IPS-NIHi11 (cell line): ENCODE results near the gene ZSCAN16.

Source experiments
- DNase-seq: peaks from one replicate; pipeline ENCODE4 v3.0.0; 2012; ENCODE audit warnings: mixed read lengths, low spot score

The ZSCAN16 gene

GRCh38 chr6:28134015-28134414, 9.6 kb downstream of the ZSCAN16 start:
- DNase-seq, result no peak

DNA sequence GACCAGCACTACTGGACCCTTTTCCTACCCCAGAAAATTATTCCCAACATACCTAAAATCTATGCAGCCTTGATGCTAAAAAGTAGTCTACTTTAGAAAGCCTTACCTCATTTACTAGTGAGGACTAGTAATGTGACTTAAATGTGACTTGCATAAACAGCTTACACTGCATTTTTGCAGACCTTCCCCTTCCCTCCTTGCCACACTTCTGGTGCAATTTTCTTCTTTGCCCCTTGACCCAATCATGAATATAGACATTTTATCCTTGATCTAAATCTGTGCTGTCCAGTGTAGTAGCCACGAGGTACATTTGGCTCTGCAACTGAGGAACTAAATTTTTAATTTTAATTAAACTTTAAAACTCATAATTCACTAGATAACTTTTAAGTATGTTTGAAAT, 10.3 kb downstream of the ZSCAN16 start:
- DNase-seq, result no peak

- no peak for DNase-seq
These were observed 11.0 kb downstream of the ZSCAN16 start for GRCh38 chr6:28135393-28135792.

GRCh38 chr6:28136585-28137504, 12.4 kb downstream of the ZSCAN16 start:
- DNase-seq, result peak; percentile 76

DNA sequence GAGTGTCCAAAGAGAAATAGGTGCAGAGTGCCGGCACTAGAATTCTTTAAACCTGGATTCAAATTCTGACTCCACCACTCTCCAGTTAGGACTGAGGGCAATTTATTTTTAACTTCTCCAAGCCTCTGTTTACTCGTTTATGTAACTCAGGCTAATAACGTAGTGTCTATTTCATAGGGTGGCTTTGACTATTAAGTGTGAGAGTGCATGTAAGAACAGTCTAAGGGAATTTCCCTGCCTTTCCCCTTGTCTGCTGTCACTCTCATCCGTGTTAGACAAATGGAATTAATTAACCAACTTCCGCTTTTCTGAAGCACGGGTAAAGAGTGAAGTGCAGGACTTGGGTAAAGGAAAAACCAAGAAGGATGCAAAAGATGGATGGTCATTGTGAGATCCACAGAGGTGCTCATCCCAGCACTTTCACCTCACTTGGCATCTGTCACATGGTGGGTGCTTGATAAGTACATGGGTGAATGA, 13.1 kb downstream of the ZSCAN16 start:
- DNase-seq, result no peak

DNA sequence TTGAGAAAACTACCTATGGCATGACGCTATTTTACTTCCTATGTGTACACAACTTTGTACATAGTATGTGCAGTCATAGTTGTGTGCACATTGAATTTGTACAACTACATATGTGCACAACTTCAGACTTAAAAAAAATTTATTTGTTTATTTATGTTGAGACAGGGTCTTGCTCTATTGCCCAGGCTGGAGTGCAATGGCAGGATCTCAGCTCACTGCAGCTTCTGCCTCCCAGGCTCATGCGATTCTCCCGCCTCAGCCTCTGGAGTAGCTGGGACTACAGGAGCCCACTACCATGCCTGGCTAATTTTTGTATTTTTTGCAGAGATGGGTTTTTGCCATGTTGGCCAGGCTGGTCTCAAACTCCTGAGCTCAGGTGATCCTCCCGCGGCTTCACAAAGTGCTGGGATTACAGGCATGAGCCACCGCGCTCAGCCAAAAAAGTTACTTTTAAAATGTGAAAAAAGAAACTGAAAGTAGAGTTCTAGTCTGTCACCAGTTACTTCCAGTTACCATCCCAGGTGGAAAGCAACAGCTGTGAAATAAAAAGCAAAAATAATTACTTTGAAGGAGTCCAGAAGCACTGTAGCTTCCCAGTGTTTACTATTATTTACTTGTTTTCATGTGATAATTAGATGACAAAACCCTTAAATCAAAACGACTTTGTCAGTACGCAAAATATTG, 15.6 kb downstream of the ZSCAN16 start:
- DNase-seq, result no peak

- no peak for DNase-seq
These were observed 16.2 kb downstream of the ZSCAN16 start for GRCh38 chr6:28140616-28141015.

DNA sequence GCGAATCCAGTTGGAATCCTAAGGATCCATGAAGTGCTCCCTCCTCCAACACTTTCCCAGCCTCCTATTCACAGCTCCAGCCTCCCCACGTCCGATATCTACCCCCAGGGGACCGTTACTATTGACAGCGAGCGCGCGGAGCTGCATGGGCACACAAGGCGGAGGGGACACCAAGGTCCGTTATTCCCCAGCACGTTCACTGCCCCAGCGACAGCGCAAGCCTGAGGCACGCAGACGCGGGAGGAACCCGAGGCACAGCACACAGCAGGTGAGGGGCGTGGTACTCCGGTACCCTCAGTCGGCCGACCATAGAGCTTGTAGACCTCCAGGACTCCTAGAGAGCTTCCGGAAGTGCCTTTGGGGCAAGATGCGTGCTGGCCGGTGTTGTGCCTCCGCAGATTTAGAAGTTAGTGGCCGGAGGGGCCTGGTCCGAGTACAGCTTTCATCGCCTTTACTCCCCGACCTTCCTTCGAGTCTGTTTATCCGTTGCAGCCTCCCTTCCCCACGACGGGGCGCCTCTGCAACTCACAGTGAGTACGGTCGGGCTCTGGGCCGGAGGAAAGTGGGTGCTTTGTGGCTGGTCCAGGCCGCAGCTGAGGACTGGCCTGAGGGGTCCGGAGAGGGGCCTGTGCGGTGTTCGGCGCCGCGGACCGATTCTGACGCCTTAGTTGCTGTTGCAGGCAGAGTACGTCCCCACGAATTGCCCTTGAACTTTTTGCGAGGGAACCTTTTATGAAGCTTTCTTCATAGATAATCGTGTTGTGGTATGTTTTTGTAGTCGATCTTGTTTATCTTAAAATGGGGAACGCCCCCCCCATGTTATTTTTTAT, 17.3 kb downstream of the ZSCAN16 start, which contains the start of gene ZKSCAN8:
TSS of gene ZKSCAN8 (plus strand) at position 384 of the 830 bp plus-strand sequence. CDS start 6,525 bp downstream, outside the sequence.
- DNase-seq, result peak; percentile 93

- DNase-seq, result no peak
These were observed 18.0 kb downstream of the ZSCAN16 start for GRCh38 chr6:28142446-28142845.

- no peak for DNase-seq
These were observed 20.8 kb downstream of the ZSCAN16 start for GRCh38 chr6:28145231-28145630.

- DNase-seq, result no peak
These were observed 28.1 kb downstream of the ZSCAN16 start for GRCh38 chr6:28152531-28152930.

DNA sequence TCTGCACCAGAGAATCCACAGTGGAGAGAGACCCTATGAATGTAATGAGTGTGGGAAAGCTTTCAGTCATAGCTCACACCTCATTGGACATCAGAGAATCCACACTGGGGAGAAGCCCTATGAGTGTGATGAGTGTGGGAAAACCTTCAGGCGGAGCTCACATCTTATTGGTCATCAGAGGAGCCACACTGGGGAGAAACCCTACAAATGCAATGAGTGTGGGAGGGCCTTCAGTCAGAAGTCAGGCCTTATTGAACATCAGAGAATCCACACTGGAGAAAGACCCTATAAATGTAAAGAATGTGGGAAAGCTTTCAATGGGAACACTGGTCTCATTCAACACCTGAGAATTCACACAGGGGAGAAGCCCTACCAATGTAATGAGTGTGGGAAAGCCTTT, 29.1 kb downstream of the ZSCAN16 start:
- no peak for DNase-seq

- DNase-seq, result no peak
These were observed 29.9 kb downstream of the ZSCAN16 start for GRCh38 chr6:28154357-28154756.

DNA sequence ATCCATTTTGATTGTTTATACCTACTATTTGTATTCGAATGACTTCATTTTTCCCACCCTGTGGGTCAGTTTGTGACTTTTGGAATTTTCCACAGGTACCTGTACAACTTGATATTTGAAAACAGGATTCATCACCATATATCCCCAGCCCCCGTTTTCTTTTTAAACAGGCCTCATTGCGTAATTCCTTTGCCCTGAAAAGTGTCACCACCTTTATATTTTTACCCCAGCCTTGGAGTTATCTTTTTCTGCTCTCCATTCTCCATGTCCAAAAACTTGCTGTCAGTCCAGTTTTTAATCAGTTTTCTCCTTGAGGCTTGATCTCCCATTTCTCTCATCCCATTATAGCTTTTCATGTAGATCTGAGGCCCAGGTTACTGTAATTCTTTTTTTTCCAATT, 33.9 kb downstream of the ZSCAN16 start:
- no peak for DNase-seq

DNA sequence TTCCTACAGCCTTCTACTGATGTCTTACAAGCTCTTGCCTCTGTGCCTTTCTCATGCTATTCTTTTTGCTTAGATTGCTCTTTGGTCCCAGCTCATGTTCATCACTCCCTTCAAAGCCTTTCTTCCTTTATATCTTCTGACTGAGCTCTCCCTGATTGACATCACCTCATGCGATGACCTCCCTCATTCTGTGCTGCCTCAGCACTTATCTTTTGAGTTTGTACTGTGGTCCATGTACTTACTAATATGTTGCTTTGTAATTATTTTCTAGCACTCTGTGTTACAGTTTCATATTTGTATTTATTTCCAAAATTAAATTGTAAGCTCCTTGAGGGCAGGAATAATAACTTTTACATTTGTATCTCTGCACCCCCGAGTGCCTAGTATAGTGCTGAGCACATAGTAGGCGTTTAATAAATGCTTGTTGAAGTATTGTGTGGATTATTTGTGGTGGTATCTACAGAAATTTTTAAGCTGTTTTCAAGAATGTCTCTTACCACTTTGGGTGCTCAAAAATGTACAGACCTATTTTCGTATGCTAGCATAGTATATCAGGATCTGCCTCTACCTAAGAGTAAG, 34.7 kb downstream of the ZSCAN16 start:
- DNase-seq, result no peak

GRCh38 chr6:28160233-28160632, 35.8 kb downstream of the ZSCAN16 start:
- no peak for DNase-seq

- DNase-seq, result peak; percentile 85
These were observed 37.1 kb downstream of the ZSCAN16 start for GRCh38 chr6:28161410-28162079.

DNA sequence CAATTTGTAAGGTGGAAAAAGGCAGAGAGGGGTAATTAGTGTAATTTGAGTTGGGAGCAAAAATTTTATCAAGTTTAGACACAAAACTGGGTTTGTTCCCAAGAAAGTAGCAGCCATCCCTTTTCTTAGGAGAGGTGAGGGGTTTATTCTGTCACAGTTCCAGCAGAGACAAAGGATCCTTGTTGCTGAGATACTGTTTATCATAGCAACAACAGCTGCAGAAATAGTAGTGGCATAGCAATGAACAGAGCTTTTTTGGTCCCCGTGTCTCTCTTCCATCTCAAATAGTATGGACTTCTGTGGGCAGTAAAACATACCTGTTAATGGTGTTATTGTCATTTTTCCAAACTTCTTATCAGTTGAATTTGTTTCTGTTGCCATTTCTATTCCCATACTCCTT, 41.2 kb downstream of the ZSCAN16 start:
- DNase-seq, result no peak

DNA sequence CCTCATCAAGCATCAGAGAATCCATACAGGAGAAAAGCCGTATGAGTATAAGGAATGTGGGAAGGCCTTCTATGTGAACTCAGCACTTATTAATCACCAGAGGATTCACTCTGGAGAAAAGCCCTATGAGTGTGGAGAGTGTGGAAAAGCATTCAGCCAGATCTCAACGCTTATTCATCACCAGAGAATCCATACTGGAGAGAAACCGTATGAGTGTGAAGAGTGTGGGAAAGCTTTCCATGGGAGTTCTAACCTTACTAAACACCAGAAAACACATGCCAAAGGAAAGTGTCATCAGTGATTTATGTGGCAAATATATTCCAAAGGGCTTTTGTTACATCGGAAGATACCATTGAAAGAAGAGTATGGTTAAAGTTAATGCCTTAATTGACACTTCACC, 42.7 kb downstream of the ZSCAN16 start:
- DNase-seq, result no peak

DNA sequence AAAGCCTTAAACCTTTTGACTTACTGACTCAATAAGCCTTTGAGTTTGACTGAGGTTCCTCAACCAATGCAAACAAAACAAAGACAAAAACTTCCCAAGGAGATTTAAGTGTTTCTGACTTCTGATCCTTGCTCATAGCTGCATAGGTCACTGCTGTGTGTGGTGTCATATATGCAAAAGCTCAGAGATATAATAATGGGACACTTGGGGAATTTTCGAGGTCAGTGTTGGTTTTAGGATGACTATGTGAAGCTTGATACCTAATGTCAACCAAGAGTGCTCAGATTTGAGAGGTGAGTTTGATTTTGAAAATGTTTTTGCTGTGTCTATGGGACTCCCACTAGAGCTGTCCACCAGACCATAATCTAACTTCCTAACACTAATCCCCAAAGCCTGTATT, 43.5 kb downstream of the ZSCAN16 start:
- no peak for DNase-seq

- DNase-seq, result no peak
These were observed 46.9 kb downstream of the ZSCAN16 start for GRCh38 chr6:28171271-28171670.
